ENCODE results near the gene NFILZ.
"Not testable (repeated sequence)": the region's sequence is repeated elsewhere in the genome, so short reads cannot be mapped to it uniquely, and the experiment has no call there.

The NFILZ gene

GRCh38 chr19:8611877-8612806, 18.3 kb upstream of the NFILZ start:
- DNase-seq: no peak

GRCh38 chr19:8612807-8613171, 17.6 kb upstream of the NFILZ start:
- DNase-seq: no peak

- DNase-seq: no peak
These were observed 16.0 kb upstream of the NFILZ start for GRCh38 chr19:8614455-8614854.

GRCh38 chr19:8615024-8615423, 15.4 kb upstream of the NFILZ start:
- no peak for DNase-seq

GRCh38 chr19:8615813-8616596, 14.4 kb upstream of the NFILZ start:
- no peak for DNase-seq

GRCh38 chr19:8616861-8617260, 13.6 kb upstream of the NFILZ start:
- DNase-seq: no peak

GRCh38 chr19:8617325-8617724, 13.1 kb upstream of the NFILZ start:
- DNase-seq: not testable (repeated sequence)

GRCh38 chr19:8617984-8618383, 12.4 kb upstream of the NFILZ start:
- no peak for DNase-seq

GRCh38 chr19:8618751-8619150, 11.7 kb upstream of the NFILZ start:
- no peak for DNase-seq

GRCh38 chr19:8622886-8623285, 7.5 kb upstream of the NFILZ start:
- not testable (repeated sequence) for DNase-seq

- DNase-seq: no peak
These were observed 3.6 kb upstream of the NFILZ start for GRCh38 chr19:8626842-8627241.

GRCh38 chr19:8629184-8629583, 1.2 kb upstream of the NFILZ start:
- no peak for DNase-seq

- no peak for DNase-seq
These were observed 477 bp downstream of the NFILZ start for GRCh38 chr19:8630796-8631424.

- DNase-seq: no peak
These were observed 989 bp downstream of the NFILZ start for GRCh38 chr19:8631425-8631819.

GRCh38 chr19:8635422-8635821, 5.0 kb downstream of the NFILZ start:
- no peak for DNase-seq

- not testable (repeated sequence) for DNase-seq
These were observed 6.6 kb downstream of the NFILZ start for GRCh38 chr19:8637070-8637469.

GRCh38 chr19:8638078-8638619, 7.7 kb downstream of the NFILZ start:
- DNase-seq: no peak

GRCh38 chr19:8639821-8640401, 9.5 kb downstream of the NFILZ start:
- DNase-seq: no peak

GRCh38 chr19:8640402-8641004, 10.1 kb downstream of the NFILZ start:
- no peak for DNase-seq

- no peak for DNase-seq
These were observed 10.9 kb downstream of the NFILZ start for GRCh38 chr19:8641221-8641907.

GRCh38 chr19:8641908-8642547, 11.6 kb downstream of the NFILZ start:
- DNase-seq: no peak
